Subcutaneous adipose tissue (tissue), 4 donors: ENCODE results near the gene SAMD13. TPM values are rescaled to one million over a fixed set of nuclear protein-coding genes. Genes with fewer than 3 reads are reported as not detected.

Source experiments
- CTCF ChIP-seq: fragments of 450-650 bp; IDR thresholded peaks from one replicate; pipeline ENCODE4 v1.5.1; 2016; ENCODE audit warnings: low read depth, mild to moderate bottlenecking, control low read depth, antibody characterized with exemption, moderate library complexity
- small RNA-seq: library from RNA; depleted of rRNA; stranded (forward); fragments of <200 nt; gene quantifications from one replicate; pipeline ENCODE3, GENCODE V24; 2016
- total RNA-seq, 4 donors: library from RNA; depleted of rRNA; stranded (reverse); fragments of >200 nt; gene quantifications; one replicate each; pipeline ENCODE4 v1.1.0, GENCODE V29; 2016

Gene SAMD13
- total RNA-seq, 4 donors from 2014 or later, result 0.98 to 4.6 (median 1.2) TPM

DNA sequence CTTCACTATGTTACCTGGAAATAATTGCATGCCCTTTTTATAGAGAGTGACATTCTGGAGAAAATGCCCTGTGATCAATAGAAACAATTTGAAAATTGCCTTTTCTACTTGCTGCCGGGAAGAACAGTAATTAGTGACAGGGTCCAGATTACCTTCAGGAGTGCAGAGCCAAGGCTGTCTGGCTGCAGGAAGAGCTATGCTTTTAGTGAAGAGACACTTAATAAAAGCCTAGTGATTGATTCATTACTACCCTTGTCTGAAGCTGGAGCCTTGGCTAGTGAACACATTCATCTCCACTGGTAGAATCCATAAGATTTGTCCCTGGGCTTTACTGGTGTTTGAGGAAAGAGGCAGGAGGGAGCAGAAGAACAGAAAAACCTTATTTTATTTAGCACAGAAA, 83.8 kb downstream of the SAMD13 start:
- no peak for TF ChIP-seq CTCF

GRCh38 chr1:84386716-84387479, 85.4 kb downstream of the SAMD13 start:
- TF ChIP-seq CTCF, result no peak

GRCh38 chr1:84387480-84388163, 86.1 kb downstream of the SAMD13 start:
- TF ChIP-seq CTCF, result no peak

- TF ChIP-seq CTCF, result no peak
Observed at GRCh38 chr1:84390226-84390625, 88.7 kb downstream of the SAMD13 start.

- no peak for TF ChIP-seq CTCF
Observed at GRCh38 chr1:84398175-84399155, 97.0 kb downstream of the SAMD13 start, which contains the start of gene DNASE2B. DNASE2B (plus strand) TSS chr1:84398484; CDS start chr1:84398565, 81 bp downstream.

Small RNA genes within 50 kb of the gene (small RNA-seq; reads per million reads assigned to genes)
- gene RF00410, result not detected

Other genes with a start within 250 kb of the SAMD13 start
- 10 to 100 TPM; 14.5 to 51.0 (median 34.5) TPM for gene PRKACB, start 157.4 kb upstream of the SAMD13 start, total RNA-seq
- gene DNASE2B, start 96.8 kb downstream of the SAMD13 start, total RNA-seq, result 10 to 100 TPM in 1 of 4 donors, 1 to 10 TPM in 2, not detected in 1; 1.3 to 32.3 (median 1.5) TPM
- 10 to 100 TPM; 27.1 to 63.6 (median 29.4) TPM for gene RPF1, start 177.6 kb downstream of the SAMD13 start, total RNA-seq
- gene SPATA1, start 204.7 kb downstream of the SAMD13 start, total RNA-seq, result 1 to 10 TPM in 2 of 4 donors, under 1 TPM in 1, not detected in 1; 0.51 to 1.8 (median 1.1) TPM
- gene GNG5, start 204.9 kb downstream of the SAMD13 start, total RNA-seq, result 100 to 1,000 TPM in 1 of 4 donors, 10 to 100 TPM in 3; 62.1 to 114 (median 81.6) TPM